Memory B cell (primary cell): Measurements from ENCODE around the gene SOX13.

Experiments used
- ATAC-seq: fragments of 150-1000 bp; cut with Tn5 transposase; 2 replicates; pipeline ENCODE4 v1.10.0; 2021; ENCODE audit warnings: low read depth, mild to moderate bottlenecking, moderate library complexity
- DNase-seq, 2 donors: peaks; one replicate each; pipeline ENCODE4 v3.0.0; 2022; ENCODE audit warnings: low spot score in 2 of 2
- H3K27ac Mint-ChIP-seq: one replicate; pipeline ENCODE4 v1.8.0; 2022; ENCODE audit warnings: mild to moderate bottlenecking, moderate library complexity, mixed read lengths
- H3K27me3 Mint-ChIP-seq: one replicate; pipeline ENCODE4 v1.8.0; 2022; ENCODE audit warnings: mixed read lengths
- H3K36me3 Mint-ChIP-seq: one replicate; pipeline ENCODE4 v1.8.0; 2022; ENCODE audit warnings: mild to moderate bottlenecking, mixed read lengths
- H3K4me1 Mint-ChIP-seq: one replicate; pipeline ENCODE4 v1.8.0; 2022; ENCODE audit warnings: mixed read lengths
- H3K4me3 Mint-ChIP-seq: one replicate; pipeline ENCODE4 v1.8.0; 2022; ENCODE audit warnings: mild to moderate bottlenecking, moderate library complexity, mixed read lengths
- H3K9me3 Mint-ChIP-seq: one replicate; pipeline ENCODE4 v1.8.0; 2022; ENCODE audit warnings: mixed read lengths

Gene SOX13

GRCh38 chr1:204114606-204115005, 41.7 kb downstream of the SOX13 start:
- no peak for DNase-seq
- Mint-ChIP-seq H3K4me3 (no peak overlapping the region), H3K36me3 (no peaks in the 10 kb centered on the region), H3K27ac (no peak overlapping the region), H3K4me1 (peaks cover 6% of the 10 kb centered on the region), H3K9me3 (no peaks in the 10 kb centered on the region), H3K27me3 (peaks cover 2% of the 10 kb centered on the region)
- ATAC-seq: peak; percentile 15

DNA sequence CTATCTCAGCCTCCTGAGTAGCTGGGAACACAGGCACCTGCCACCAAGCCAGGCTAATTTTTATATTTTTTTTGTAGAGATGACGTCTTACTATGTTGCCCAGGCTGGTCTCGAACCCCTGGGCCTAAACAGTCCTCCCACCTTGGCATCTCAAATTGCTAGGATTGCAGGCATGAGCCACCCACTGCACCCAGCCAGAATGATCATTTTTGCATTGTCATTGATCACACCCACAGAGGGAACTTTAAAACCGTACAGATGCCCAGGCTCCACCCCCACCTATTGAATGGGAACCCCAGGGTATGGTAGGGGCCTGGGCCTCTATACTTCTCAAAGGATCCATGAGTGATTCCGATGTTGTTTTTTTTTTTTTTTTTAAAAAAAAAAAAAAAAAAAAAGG, 42.2 kb downstream of the SOX13 start:
- no peak overlapping the region for H3K4me3 Mint-ChIP-seq
- no peaks in the 10 kb centered on the region for H3K9me3 Mint-ChIP-seq
- no peaks in the 10 kb centered on the region for H3K36me3 Mint-ChIP-seq
- DNase-seq: no peak
- no peak for ATAC-seq
- peaks cover 6% of the 10 kb centered on the region for H3K4me1 Mint-ChIP-seq
- H3K27ac Mint-ChIP-seq: no peak overlapping the region
- H3K27me3 Mint-ChIP-seq: peaks cover 2% of the 10 kb centered on the region

DNA sequence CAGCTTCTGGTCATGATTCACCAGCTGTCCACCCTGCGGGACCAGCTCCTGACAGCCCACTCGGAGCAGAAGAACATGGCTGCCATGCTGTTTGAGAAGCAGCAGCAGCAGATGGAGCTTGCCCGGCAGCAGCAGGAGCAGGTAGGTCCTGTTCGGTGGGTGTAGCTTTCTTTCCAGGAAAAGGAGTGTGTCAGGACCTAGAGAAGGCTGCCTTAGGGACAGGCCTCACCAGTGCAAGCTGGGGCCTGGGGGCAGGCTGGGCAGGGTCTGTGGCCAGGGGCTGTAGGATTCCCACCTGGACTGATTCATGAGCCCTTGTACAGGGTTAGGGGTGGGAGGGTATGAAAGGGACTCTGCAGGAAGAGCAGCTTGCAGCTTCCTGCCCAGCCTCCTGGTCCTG, 43.6 kb downstream of the SOX13 start:
- no peaks in the 10 kb centered on the region for H3K36me3 Mint-ChIP-seq
- no peak for ATAC-seq
- no peak for DNase-seq
- no peak overlapping the region for H3K4me3 Mint-ChIP-seq
- H3K27me3 Mint-ChIP-seq: peaks cover 2% of the 10 kb centered on the region
- peaks cover 6% of the 10 kb centered on the region for H3K4me1 Mint-ChIP-seq
- no peak overlapping the region for H3K27ac Mint-ChIP-seq
- H3K9me3 Mint-ChIP-seq: no peaks in the 10 kb centered on the region

DNA sequence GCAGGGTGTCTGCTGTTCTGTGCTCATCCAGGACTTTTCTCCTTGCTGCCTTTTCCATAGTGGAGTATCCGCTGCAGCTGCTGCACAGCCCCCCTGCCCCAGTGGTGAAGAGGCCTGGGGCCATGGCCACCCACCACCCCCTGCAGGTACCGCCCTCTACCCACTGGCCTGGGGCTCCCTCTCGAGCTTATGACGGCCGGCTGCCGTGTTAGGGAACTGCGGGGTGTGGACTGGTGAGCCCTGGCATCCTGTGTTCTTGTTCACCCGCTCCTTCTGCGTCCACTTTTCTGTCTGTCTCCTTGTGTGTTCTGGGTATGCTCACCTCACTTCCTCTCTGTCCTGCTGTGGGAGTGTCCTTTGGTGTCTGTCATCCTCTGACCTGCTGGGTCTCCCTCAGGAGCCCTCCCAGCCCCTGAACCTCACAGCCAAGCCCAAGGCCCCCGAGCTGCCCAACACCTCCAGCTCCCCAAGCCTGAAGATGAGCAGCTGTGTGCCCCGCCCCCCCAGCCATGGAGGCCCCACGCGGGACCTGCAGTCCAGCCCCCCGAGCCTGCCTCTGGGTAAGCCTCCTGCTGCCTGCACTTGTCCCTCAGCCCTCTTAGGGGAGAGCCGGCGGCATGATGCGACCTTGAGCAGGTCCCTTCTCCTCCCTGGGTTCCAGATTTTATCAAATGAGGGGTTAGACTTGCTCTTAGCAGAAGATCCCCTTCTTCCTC, 49.1 kb downstream of the SOX13 start:
- no peak for DNase-seq
- Mint-ChIP-seq H3K4me3 (no peak overlapping the region), H3K36me3 (no peaks in the 10 kb centered on the region), H3K27ac (no peak overlapping the region), H3K27me3 (peaks cover 4% of the 10 kb centered on the region), H3K9me3 (no peaks in the 10 kb centered on the region), H3K4me1 (peaks cover 10% of the 10 kb centered on the region)
- no peak for ATAC-seq

- H3K27me3 Mint-ChIP-seq: peaks cover 4% of the 10 kb centered on the region
- H3K9me3 Mint-ChIP-seq: no peaks in the 10 kb centered on the region
- no peak overlapping the region for H3K4me3 Mint-ChIP-seq
- peaks cover 10% of the 10 kb centered on the region for H3K4me1 Mint-ChIP-seq
- no peak overlapping the region for H3K27ac Mint-ChIP-seq
- ATAC-seq (no peak), DNase-seq (no peak)
- H3K36me3 Mint-ChIP-seq: no peaks in the 10 kb centered on the region
Measured at GRCh38 chr1:204123376-204123775, 50.5 kb downstream of the SOX13 start.

DNA sequence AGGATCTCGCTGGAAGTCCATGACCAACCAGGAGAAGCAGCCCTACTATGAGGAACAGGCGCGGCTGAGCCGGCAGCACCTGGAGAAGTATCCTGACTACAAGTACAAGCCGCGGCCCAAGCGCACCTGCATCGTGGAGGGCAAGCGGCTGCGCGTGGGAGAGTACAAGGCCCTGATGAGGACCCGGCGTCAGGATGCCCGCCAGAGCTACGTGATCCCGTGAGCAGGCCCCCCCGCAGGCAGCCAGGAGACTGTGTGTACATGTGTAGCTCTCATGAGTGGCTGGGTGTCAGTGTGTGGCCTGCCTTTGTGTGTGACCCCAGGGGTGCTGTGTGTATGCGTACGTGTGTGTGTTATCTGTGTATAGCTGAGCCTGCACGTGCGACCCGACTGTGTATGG, 51.7 kb downstream of the SOX13 start:
- DNase-seq (no peak), ATAC-seq (no peak)
- H3K4me1 Mint-ChIP-seq: peaks cover 13% of the 10 kb centered on the region
- H3K27me3 Mint-ChIP-seq: peaks cover 5% of the 10 kb centered on the region
- H3K27ac Mint-ChIP-seq: no peak overlapping the region
- no peak overlapping the region for H3K4me3 Mint-ChIP-seq
- no peaks in the 10 kb centered on the region for H3K9me3 Mint-ChIP-seq
- H3K36me3 Mint-ChIP-seq: no peaks in the 10 kb centered on the region

- peaks cover 5% of the 10 kb centered on the region for H3K27me3 Mint-ChIP-seq
- ATAC-seq: no peak
- peak overlapping the region; percentile 28 for H3K27ac Mint-ChIP-seq
- peaks cover 13% of the 10 kb centered on the region for H3K4me1 Mint-ChIP-seq
- H3K4me3 Mint-ChIP-seq: no peak overlapping the region
- H3K9me3 Mint-ChIP-seq: no peaks in the 10 kb centered on the region
- H3K36me3 Mint-ChIP-seq: no peaks in the 10 kb centered on the region
- DNase-seq: no peak
Measured at GRCh38 chr1:204125759-204126351, 52.9 kb downstream of the SOX13 start.

GRCh38 chr1:204126386-204126785, 53.5 kb downstream of the SOX13 start:
- DNase-seq: no peak
- no peaks in the 10 kb centered on the region for H3K9me3 Mint-ChIP-seq

GRCh38 chr1:204126956-204127355, 54.0 kb downstream of the SOX13 start:
- ATAC-seq (no peak), DNase-seq (no peak)
- peaks cover 5% of the 10 kb centered on the region for H3K27me3 Mint-ChIP-seq
- peaks cover 13% of the 10 kb centered on the region for H3K4me1 Mint-ChIP-seq
- H3K27ac Mint-ChIP-seq: no peak overlapping the region
- no peaks in the 10 kb centered on the region for H3K9me3 Mint-ChIP-seq
- no peak overlapping the region for H3K4me3 Mint-ChIP-seq
- no peaks in the 10 kb centered on the region for H3K36me3 Mint-ChIP-seq

More at GRCh38 chr1:204126386-204126785, 53.5 kb downstream of the SOX13 start:
- Mint-ChIP-seq H3K27me3 (peaks cover 5% of the 10 kb centered on the region), H3K36me3 (no peaks in the 10 kb centered on the region), H3K4me1 (peaks cover 13% of the 10 kb centered on the region), H3K4me3 (no peak overlapping the region), H3K27ac (no peak overlapping the region)
- no peak for ATAC-seq

- Mint-ChIP-seq H3K4me3 (no peak overlapping the region), H3K27me3 (peaks cover 5% of the 10 kb centered on the region), H3K36me3 (no peaks in the 10 kb centered on the region), H3K9me3 (no peaks in the 10 kb centered on the region), H3K27ac (no peak overlapping the region), H3K4me1 (peaks cover 13% of the 10 kb centered on the region)
- peak; percentile 30 for ATAC-seq
- no peak for DNase-seq
Measured at GRCh38 chr1:204127597-204128242, 54.8 kb downstream of the SOX13 start.

GRCh38 chr1:204128464-204128963, 55.6 kb downstream of the SOX13 start:
- peak; percentile 21 for ATAC-seq

GRCh38 chr1:204128964-204129896, 56.3 kb downstream of the SOX13 start:
- peaks cover 5% of the 10 kb centered on the region for H3K27me3 Mint-ChIP-seq
- no peaks in the 10 kb centered on the region for H3K9me3 Mint-ChIP-seq
- DNase-seq (peak; percentile 53 to 57), ATAC-seq (peak; percentile 84)
- H3K36me3 Mint-ChIP-seq: no peaks in the 10 kb centered on the region
- peaks cover 11% of the 10 kb centered on the region for H3K4me1 Mint-ChIP-seq
- no peak overlapping the region for H3K27ac Mint-ChIP-seq
- H3K4me3 Mint-ChIP-seq: peak overlapping the region; percentile 35

More at GRCh38 chr1:204128464-204128963, 55.6 kb downstream of the SOX13 start:
- H3K4me3 Mint-ChIP-seq: peak overlapping the region; percentile 8
- no peaks in the 10 kb centered on the region for H3K9me3 Mint-ChIP-seq
- no peaks in the 10 kb centered on the region for H3K36me3 Mint-ChIP-seq
- peaks cover 10% of the 10 kb centered on the region for H3K4me1 Mint-ChIP-seq
- no peak for DNase-seq
- H3K27ac Mint-ChIP-seq: no peak overlapping the region
- H3K27me3 Mint-ChIP-seq: peaks cover 5% of the 10 kb centered on the region

DNA sequence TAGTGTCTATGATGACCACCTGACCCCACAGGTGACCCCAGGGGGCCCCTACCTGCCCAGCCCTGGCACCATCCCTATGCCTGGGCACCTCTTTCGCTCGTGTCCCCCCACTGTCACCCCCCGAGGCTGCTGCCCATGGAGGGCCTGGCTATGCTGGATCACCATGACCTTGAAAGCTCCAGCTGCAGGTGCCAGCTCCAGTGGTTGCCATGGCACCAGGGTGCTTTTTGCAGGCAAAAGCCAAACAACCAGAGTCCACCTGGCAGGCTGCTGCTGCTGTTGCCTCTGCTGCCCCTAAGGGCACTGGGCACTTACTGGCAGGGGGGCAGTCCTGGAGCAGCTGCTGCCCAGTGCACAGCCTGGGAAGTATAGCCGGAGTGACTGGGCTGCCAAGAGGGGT, 57.3 kb downstream of the SOX13 start:
- no peaks in the 10 kb centered on the region for H3K9me3 Mint-ChIP-seq
- DNase-seq (no peak), ATAC-seq (no peak)
- H3K4me1 Mint-ChIP-seq: peaks cover 11% of the 10 kb centered on the region
- H3K27me3 Mint-ChIP-seq: peaks cover 5% of the 10 kb centered on the region
- H3K27ac Mint-ChIP-seq: no peak overlapping the region
- no peak overlapping the region for H3K4me3 Mint-ChIP-seq
- no peaks in the 10 kb centered on the region for H3K36me3 Mint-ChIP-seq
